ENCODE measurements around the gene CHCHD6.

Gene CHCHD6

GRCh38 chr3:126952983-126953660, 249.1 kb downstream of the CHCHD6 start:
- no peak overlapping the region for H3K4me3 ChIP-seq (ENCODE audit: control insufficient read depth, low read depth, low read length)
- no peak for DNase-seq (ENCODE audit: low read depth)
- TF ChIP-seq CTCF (conservative IDR thresholded peaks at IDR 0.05; ENCODE audit: control insufficient read depth, insufficient read depth, low read depth, low read length): no peak

GRCh38 chr3:126954141-126954842, 250.3 kb downstream of the CHCHD6 start:
- no peak for TF ChIP-seq CTCF (conservative IDR thresholded peaks at IDR 0.05; ENCODE audit: control insufficient read depth, insufficient read depth, low read depth, low read length)
- DNase-seq (ENCODE audit: low read depth): no peak
- no peak overlapping the region for H3K4me3 ChIP-seq (ENCODE audit: control insufficient read depth, low read depth, low read length)

DNA sequence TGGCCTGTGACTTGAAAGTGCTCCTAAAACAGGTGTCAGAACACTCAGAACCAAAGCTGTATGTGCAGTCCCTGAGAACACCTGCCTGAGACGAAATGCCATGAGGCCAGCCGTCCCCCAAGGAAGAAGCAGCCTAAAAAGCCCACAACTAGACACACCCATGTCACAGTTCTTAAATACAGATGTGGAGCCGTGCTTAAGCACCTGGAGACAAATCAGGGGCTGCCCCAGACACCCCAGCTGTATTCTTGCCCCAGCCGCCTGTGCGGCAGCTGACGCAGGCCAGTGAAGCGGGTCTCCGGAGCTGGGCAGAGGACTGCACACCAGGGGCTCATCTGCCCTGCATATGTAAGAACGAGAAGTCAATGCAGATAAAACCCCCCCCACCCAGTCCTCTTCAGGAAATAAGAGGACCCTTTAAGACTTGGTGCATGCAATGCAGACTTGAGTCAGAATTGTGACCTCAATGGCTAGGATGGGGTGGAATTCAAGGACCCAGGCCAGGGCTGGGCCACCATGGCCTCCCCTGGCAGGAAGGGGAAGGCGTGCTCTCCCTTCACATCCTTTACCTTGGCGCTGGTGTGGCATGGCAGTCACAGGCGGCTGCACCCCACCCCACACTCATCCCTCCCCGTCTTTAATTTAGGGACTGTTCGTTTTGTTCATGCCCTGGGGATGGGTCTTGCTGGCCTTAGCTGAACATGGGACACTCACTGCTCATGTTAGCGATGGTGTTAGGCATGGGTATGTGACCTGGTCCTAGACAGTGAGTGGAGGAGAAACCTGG, 251.2 kb downstream of the CHCHD6 start:
- no peak for TF ChIP-seq CTCF (conservative IDR thresholded peaks at IDR 0.05; ENCODE audit: control insufficient read depth, insufficient read depth, low read depth, low read length)
- H3K4me3 ChIP-seq (ENCODE audit: control insufficient read depth, low read depth, low read length): no peak overlapping the region
- DNase-seq (ENCODE audit: low read depth): no peak

GRCh38 chr3:126956361-126956760, 252.3 kb downstream of the CHCHD6 start:
- no peak overlapping the region for H3K4me3 ChIP-seq (ENCODE audit: control insufficient read depth, low read depth, low read length)
- DNase-seq (ENCODE audit: low read depth): no peak
- TF ChIP-seq CTCF (conservative IDR thresholded peaks at IDR 0.05; ENCODE audit: control insufficient read depth, insufficient read depth, low read depth, low read length): no peak

- no peak overlapping the region for H3K4me3 ChIP-seq (ENCODE audit: control insufficient read depth, low read depth, low read length)
- no peak for TF ChIP-seq CTCF (conservative IDR thresholded peaks at IDR 0.05; ENCODE audit: control insufficient read depth, insufficient read depth, low read depth, low read length)
- no peak for DNase-seq (ENCODE audit: low read depth)
Measured at GRCh38 chr3:126956866-126957650, 253.0 kb downstream of the CHCHD6 start.
